AG04449 (cell line): ENCODE results near the gene SVIP.

ENCODE experiments used
- CTCF ChIA-PET: fragments of 350-600 bp; formaldehyde crosslinking; extraction: SDS; loops from one replicate; lab custom pipeline; 2021; ENCODE audit warnings: antibody characterized with exemption; lab: Yijun Ruan, JAX
- POLR2A ChIA-PET: fragments of 400-600, 350-600 bp; formaldehyde crosslinking; extraction: SDS; loops from one replicate; lab custom pipeline; 2020; ENCODE audit warnings: antibody characterized with exemption, inconsistent platforms; lab: Yijun Ruan, JAX
- DNase-seq: peaks from one replicate; pipeline ENCODE4 v3.0.0-alpha.2; 2010; ENCODE audit warnings: low read depth, low spot score
- H3K4me3 ChIP-seq: 2 replicates; pipeline ENCODE4 v1.5.1; 2011; ENCODE audit warnings: low read depth, mild to moderate bottlenecking, control low read depth, low read length
- CTCF ChIP-seq: IDR thresholded peaks from one replicate; pipeline ENCODE4 v1.5.1; 2011; ENCODE audit warnings: mild to moderate bottlenecking, moderate library complexity, low read length, control low read depth, inconsistent platforms; ENCODE audit not compliant: insufficient read depth; ENCODE audit errors: missing control alignments

SVIP gene

GRCh38 chr11:22802861-22803260 lies 26.7 kb downstream of the SVIP start:
- no peak for DNase-seq
- CTCF ChIA-PET, result no interaction called here
- TF ChIP-seq CTCF, result no peak
- POLR2A ChIA-PET, result no interaction called here
- no peak overlapping the region for H3K4me3 ChIP-seq

GRCh38 chr11:22800482-22800881 lies 29.1 kb downstream of the SVIP start:
- H3K4me3 ChIP-seq, result no peak overlapping the region
- no peak for TF ChIP-seq CTCF
- CTCF ChIA-PET, result interaction anchor here (1.0 to 1.6 kb wide), 2 partner anchors 8 to 13 kb away, joined by 3 to 5 read pairs; no protein-coding TSS in a partner anchor
- DNase-seq, result no peak
- POLR2A ChIA-PET, result no interaction called here

GRCh38 chr11:22798901-22799300 lies 30.7 kb downstream of the SVIP start:
- no peak for DNase-seq
- no peak for TF ChIP-seq CTCF
- H3K4me3 ChIP-seq, result no peak overlapping the region
- CTCF ChIA-PET, result interaction anchor here (1.6 to 1.8 kb wide), 2 partner anchors 11 kb away, joined by 5 to 10 read pairs; no protein-coding TSS in a partner anchor
- POLR2A ChIA-PET, result no interaction called here

GRCh38 chr11:22797047-22797446 lies 32.6 kb downstream of the SVIP start:
- no peak for TF ChIP-seq CTCF
- POLR2A ChIA-PET, result no interaction called here
- no peak overlapping the region for H3K4me3 ChIP-seq
- CTCF ChIA-PET, result interaction anchor here (1.0 to 1.8 kb wide), 2 partner anchors 9 to 460 kb away, joined by 3 to 10 read pairs; no protein-coding TSS in a partner anchor
- DNase-seq, result no peak

GRCh38 chr11:22795914-22796313 lies 33.7 kb downstream of the SVIP start:
- no peak for DNase-seq
- ChIA-PET CTCF (interaction anchor here (1.4 kb wide), 1 partner anchor 8 kb away, joined by 3 read pairs; no protein-coding TSS in a partner anchor), POLR2A (no interaction called here)
- TF ChIP-seq CTCF, result no peak
- H3K4me3 ChIP-seq, result no peak overlapping the region

GRCh38 chr11:22792497-22792896 lies 37.1 kb downstream of the SVIP start:
- no peak for DNase-seq
- CTCF ChIA-PET, result interaction anchor here (1.3 to 1.6 kb wide), 3 partner anchors 8 to 459 kb away, joined by 3 to 7 read pairs (median 4); no protein-coding TSS in a partner anchor
- POLR2A ChIA-PET, result interaction anchor here (0.9 kb wide), 1 partner anchor 37 kb away, joined by 4 read pairs; the partner anchor contains the start of gene SVIP
- no peak for TF ChIP-seq CTCF
- H3K4me3 ChIP-seq, result no peak overlapping the region
